Endothelial cell of umbilical vein (primary cell): ENCODE measurements around the gene LMTK2. TPM values are rescaled to one million over a fixed set of nuclear protein-coding genes. Genes with fewer than 3 reads are reported as not detected.
A peak's percentile ranks its signal among the peaks of the same experiment; 100 is the strongest.

ENCODE experiments used
- BruUV-seq: library from RNA; stranded (reverse); fragments of 400-500 nt; replicated peaks from 2 replicates; lab custom pipeline; 2021; lab: Mats Ljungman, UMichigan
- CTCF ChIA-PET: fragments of 300-600, 350-600 bp; sonication (Branson Sonifier 250); formaldehyde crosslinking; loops from one replicate; lab custom pipeline; 2021; ENCODE audit warnings: antibody characterized with exemption, inconsistent platforms; lab: Charles Lee
- POLR2A ChIA-PET: fragments of 300-600, 350-600 bp; sonication (Branson Sonifier 250); formaldehyde crosslinking; loops from one replicate; lab custom pipeline; 2021; ENCODE audit warnings: antibody characterized with exemption, inconsistent platforms; lab: Charles Lee
- DNase-seq: peaks from one replicate; pipeline ENCODE4 v3.0.0-alpha.2; 2011; ENCODE audit warnings: low read depth, low spot score
- FAIRE-seq: peaks from 2 replicates; lab custom pipeline; 2011; peaks lifted over from hg19 to GRCh38; lab: Jason Lieb, UNC
- H2AFZ ChIP-seq: 2 replicates; pipeline ENCODE4 v1.6.0; 2012; ENCODE audit warnings: low read depth, low read length, control low read depth, inconsistent platforms
- H3K27ac ChIP-seq: 2 replicates; pipeline ENCODE4 v1.5.1; 2011; ENCODE audit warnings: low read depth, mild to moderate bottlenecking, control low read depth, low read length, moderate library complexity; ENCODE audit not compliant: insufficient read depth
- H3K27me3 ChIP-seq, 2 experiments: 2 replicates each; pipeline versions ENCODE4 v1.6.0 to v1.6.1; 2011; ENCODE audit warnings: low read length in 2 of 2, mixed read lengths in 1 of 2; ENCODE audit not compliant: control insufficient read depth in 2 of 2, insufficient read depth in 2 of 2
- H3K36me3 ChIP-seq, 2 experiments: 2 replicates in 1 of 2; 3 replicates in 1 of 2; pipeline ENCODE4 v1.5.1; 2011; ENCODE audit warnings: low read length in 2 of 2, mild to moderate bottlenecking in 1 of 2, moderate library complexity in 1 of 2; ENCODE audit not compliant: control insufficient read depth in 2 of 2, insufficient read depth in 2 of 2; ENCODE audit errors: extremely low read depth in 1 of 2
- H3K4me1 ChIP-seq: 3 replicates; pipeline ENCODE4 v1.5.1; 2011; ENCODE audit warnings: mild to moderate bottlenecking, low read length; ENCODE audit not compliant: control insufficient read depth, insufficient read depth; ENCODE audit errors: extremely low read depth
- H3K4me2 ChIP-seq: 2 replicates; pipeline ENCODE4 v1.6.1; 2011; ENCODE audit warnings: low read length, control low read depth, mixed read lengths; ENCODE audit not compliant: insufficient read depth
- H3K4me3 ChIP-seq, 3 experiments: fragments of 200-600 bp in 1 of 3; sonication (generic), shearing (Covaris generic) in 1 of 3; replicated peaks in 1 of 3; 2 replicates each; pipeline ENCODE4 v1.5.1; 2011 to 2016; ENCODE audit warnings: control low read depth in 3 of 3, low read length in 3 of 3, mild to moderate bottlenecking in 2 of 3, inconsistent platforms in 1 of 3, low read depth in 1 of 3, moderate library complexity in 1 of 3; ENCODE audit not compliant: insufficient read depth in 1 of 3
- H3K79me2 ChIP-seq: 2 replicates; pipeline ENCODE4 v1.6.0; 2012; ENCODE audit warnings: low read length, inconsistent platforms; ENCODE audit not compliant: control insufficient read depth, insufficient read depth
- H3K9ac ChIP-seq: replicated peaks from 2 replicates; pipeline ENCODE3; 2011; ENCODE audit warnings: low read length, control low read depth; ENCODE audit not compliant: insufficient read depth; ENCODE audit errors: extremely low read depth
- H3K9me1 ChIP-seq: replicated peaks from 3 replicates; pipeline ENCODE4 v1.6.0; 2011; ENCODE audit warnings: mild to moderate bottlenecking, low read length; ENCODE audit not compliant: control insufficient read depth, insufficient read depth; ENCODE audit errors: extremely low read depth
- H3K9me3 ChIP-seq: replicated peaks from 2 replicates; pipeline ENCODE4 v1.5.1; 2012; ENCODE audit warnings: low read length, inconsistent platforms; ENCODE audit not compliant: control insufficient read depth, insufficient read depth
- H4K20me1 ChIP-seq: replicated peaks from 2 replicates; pipeline ENCODE3; 2011; ENCODE audit warnings: mild to moderate bottlenecking, low read length; ENCODE audit not compliant: control insufficient read depth, insufficient read depth; ENCODE audit errors: extremely low read depth
- CTCF ChIP-seq, 2 donors: IDR thresholded peaks; 1 replicate in 1 of 2; 2 replicates in 1 of 2; pipeline ENCODE4 v1.5.1; 2011; ENCODE audit warnings: low read length in 2 of 2, mild to moderate bottlenecking in 2 of 2, moderate library complexity in 2 of 2, control low read depth in 1 of 2, inconsistent platforms in 1 of 2, low read depth in 1 of 2; ENCODE audit not compliant: insufficient read depth in 1 of 2; ENCODE audit errors: extremely low read depth in 1 of 2
- EZH2 ChIP-seq: IDR thresholded peaks from 2 replicates; pipeline ENCODE4 v1.6.1; 2012; ENCODE audit warnings: borderline replicate concordance, low read depth, mild to moderate bottlenecking, moderate library complexity, low read length, inconsistent platforms; ENCODE audit not compliant: severe bottlenecking
- FOS ChIP-seq: IDR thresholded peaks from 2 replicates; pipeline ENCODE4 v1.6.1; 2011; ENCODE audit warnings: mild to moderate bottlenecking, low read length, moderate library complexity, borderline replicate concordance; ENCODE audit not compliant: insufficient read depth
- GATA2 ChIP-seq: IDR thresholded peaks from 2 replicates; pipeline ENCODE4 v1.7.0; 2011; ENCODE audit warnings: low read depth, mild to moderate bottlenecking, moderate library complexity, mixed read lengths, low read length; ENCODE audit not compliant: insufficient read length, insufficient read depth
- JUN ChIP-seq: IDR thresholded peaks from 2 replicates; pipeline ENCODE4 v1.6.1; 2011; ENCODE audit warnings: borderline replicate concordance, low read depth; ENCODE audit not compliant: insufficient read length, insufficient read depth
- MAX ChIP-seq: IDR thresholded peaks from 2 replicates; pipeline ENCODE4 v1.6.1; 2011; ENCODE audit not compliant: insufficient read depth, insufficient read length
- MYC ChIP-seq: IDR thresholded peaks from one replicate; pipeline ENCODE4 v1.6.1; 2011; ENCODE audit warnings: mild to moderate bottlenecking, low read depth, low read length
- POLR2A ChIP-seq: IDR thresholded peaks from 2 replicates; pipeline ENCODE4 v1.6.1; 2012; ENCODE audit warnings: low read depth, mild to moderate bottlenecking, control low read depth, low read length
- POLR2AphosphoS5 ChIP-seq: IDR thresholded peaks from 2 replicates; pipeline ENCODE4 v1.6.1; 2012; ENCODE audit warnings: low read depth, mild to moderate bottlenecking, control low read depth, low read length, moderate library complexity; ENCODE audit not compliant: insufficient read depth
- dilution Hi-C: fragments of 300-500 bp; cut with MboI; formaldehyde crosslinking; loops from one replicate; pipeline ENCODE4 v1.15.0; 2019; ENCODE audit warnings: low sequenced_read_pairs; ENCODE audit not compliant: extremely low pct_ligation_motif_present
- intact Hi-C: fragments of 100-400 bp; cut with micrococcal nuclease; formaldehyde crosslinking; loops from one replicate; pipeline ENCODE4 v1.10.0; 2022
- polyA plus RNA-seq, 4 experiments: library from polyadenylated mRNA; depleted of rRNA in 3 of 4; stranded (reverse) in 3 of 4; unstranded in 1 of 4; fragments of >200 nt; gene quantifications; 2 replicates each; pipeline versions ENCODE4 v1.2.1 to v1.2.3, GENCODE V29; 2011 to 2012; ENCODE audit warnings: missing spikeins in 1 of 4
- total RNA-seq: library from RNA; stranded (reverse); gene quantifications from 2 replicates; pipeline ENCODE4 v1.2.3, GENCODE V29; 2021

LMTK2 gene
- total and polyA plus RNA-seq, 2 donors (not counting 3 experiments of a cell fraction or from before 2014, with no cell fraction given), result 5.9 to 13.8 TPM

GRCh38 chr7:98134420-98135228 is 28.0 kb downstream of the LMTK2 start:
- ChIA-PET CTCF (interaction anchor here (1.6 to 5.3 kb wide), 6 partner anchors 16 to 40 kb away, joined by 3 to 46 read pairs (median 12); no protein-coding TSS in a partner anchor), POLR2A (no interaction called here)
- BruUV-seq, result no TSS peak
- Histone ChIP-seq H4K20me1 (no peaks in the 10 kb centered on the region), H3K4me1 (peaks cover 30% of the 10 kb centered on the region), H3K27ac (no peak overlapping the region), H3K9ac (no peak overlapping the region), H3K9me3 (no peaks in the 10 kb centered on the region), H3K79me2 (peaks cover 24% of the 10 kb centered on the region), H3K27me3 (no peaks in the 10 kb centered on the region), H3K36me3 (peaks cover 0 to 4% of the 10 kb centered on the region in 2 experiments), H2AFZ (no peak overlapping the region), H3K9me1 (no peaks in the 10 kb centered on the region), H3K4me2 (no peak overlapping the region), H3K4me3 (no peak overlapping the region)
- DNase-seq (no peak), FAIRE-seq (peak; percentile 56)
- no peak for TF ChIP-seq POLR2A
- no peak for TF ChIP-seq JUN
- no peak for TF ChIP-seq GATA2
- TF ChIP-seq MAX, result no peak
- TF ChIP-seq CTCF (IDR thresholded peaks at IDR 0.05; ENCODE audit: extremely low read depth in 1 of 2, insufficient read depth in 1 of 2, low read depth in 1 of 2, low read length in 2 of 2), result no peak
- TF ChIP-seq MYC, result no peak
- TF ChIP-seq EZH2, result no peak
- no peak for TF ChIP-seq POLR2AphosphoS5
- no peak for TF ChIP-seq FOS
- dilution Hi-C loops, result no loop called here
- intact Hi-C loops, result no loop called here
